Fibroblast of pulmonary artery (primary cell): Measurements from ENCODE around the gene SPDYC.
A peak's percentile ranks its signal among the peaks of the same experiment; 100 is the strongest.
"Not testable (repeated sequence)": the region's sequence is repeated elsewhere in the genome, so short reads cannot be mapped to it uniquely, and the experiment has no call there.

Experiments used
- DNase-seq: peaks from one replicate; pipeline ENCODE4 v3.0.0-alpha.2; 2010; ENCODE audit warnings: low read depth
- H3K4me3 ChIP-seq: replicated peaks from 2 replicates; pipeline ENCODE4 v1.5.1; 2011; ENCODE audit warnings: low read depth, mild to moderate bottlenecking, control low read depth, low read length, moderate library complexity
- TF ChIP-seq, protein P1 (sequence below): IDR thresholded peaks from 2 replicates; pipeline ENCODE4 v1.5.1; 2011; ENCODE audit warnings: mild to moderate bottlenecking, control low read depth, low read length, inconsistent platforms; ENCODE audit errors: missing control alignments

Gene SPDYC

DNA sequence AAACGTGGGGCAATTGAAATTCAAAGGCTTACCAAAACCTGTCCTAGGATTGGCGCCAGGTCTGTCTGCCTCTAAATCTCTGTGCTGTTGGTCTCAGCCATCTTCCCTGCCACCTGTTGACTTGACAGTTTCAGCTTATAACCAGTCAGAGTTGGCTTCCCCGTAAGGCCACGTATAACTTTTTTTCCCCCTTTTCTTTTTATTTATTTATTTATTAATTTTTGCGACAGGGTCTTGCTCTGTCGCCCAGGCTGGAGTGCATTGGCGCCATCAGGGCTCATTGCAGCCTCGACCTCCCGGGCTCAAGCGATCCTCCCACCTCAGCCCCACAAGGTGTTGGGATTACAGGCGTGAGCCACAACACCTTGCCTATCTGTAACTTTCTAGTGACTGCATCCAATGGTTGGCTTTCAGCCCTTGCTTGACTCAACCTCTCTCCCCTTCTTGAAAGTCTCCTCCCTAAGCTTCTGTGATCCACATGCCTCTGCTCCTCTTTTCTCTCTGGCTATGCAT, 34.3 kb upstream of the SPDYC start:
- DNase-seq, result no peak
- TF ChIP-seq, protein P1, sequence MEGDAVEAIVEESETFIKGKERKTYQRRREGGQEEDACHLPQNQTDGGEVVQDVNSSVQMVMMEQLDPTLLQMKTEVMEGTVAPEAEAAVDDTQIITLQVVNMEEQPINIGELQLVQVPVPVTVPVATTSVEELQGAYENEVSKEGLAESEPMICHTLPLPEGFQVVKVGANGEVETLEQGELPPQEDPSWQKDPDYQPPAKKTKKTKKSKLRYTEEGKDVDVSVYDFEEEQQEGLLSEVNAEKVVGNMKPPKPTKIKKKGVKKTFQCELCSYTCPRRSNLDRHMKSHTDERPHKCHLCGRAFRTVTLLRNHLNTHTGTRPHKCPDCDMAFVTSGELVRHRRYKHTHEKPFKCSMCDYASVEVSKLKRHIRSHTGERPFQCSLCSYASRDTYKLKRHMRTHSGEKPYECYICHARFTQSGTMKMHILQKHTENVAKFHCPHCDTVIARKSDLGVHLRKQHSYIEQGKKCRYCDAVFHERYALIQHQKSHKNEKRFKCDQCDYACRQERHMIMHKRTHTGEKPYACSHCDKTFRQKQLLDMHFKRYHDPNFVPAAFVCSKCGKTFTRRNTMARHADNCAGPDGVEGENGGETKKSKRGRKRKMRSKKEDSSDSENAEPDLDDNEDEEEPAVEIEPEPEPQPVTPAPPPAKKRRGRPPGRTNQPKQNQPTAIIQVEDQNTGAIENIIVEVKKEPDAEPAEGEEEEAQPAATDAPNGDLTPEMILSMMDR, result no peak
- peak overlapping the region; percentile 94 for H3K4me3 ChIP-seq

DNA sequence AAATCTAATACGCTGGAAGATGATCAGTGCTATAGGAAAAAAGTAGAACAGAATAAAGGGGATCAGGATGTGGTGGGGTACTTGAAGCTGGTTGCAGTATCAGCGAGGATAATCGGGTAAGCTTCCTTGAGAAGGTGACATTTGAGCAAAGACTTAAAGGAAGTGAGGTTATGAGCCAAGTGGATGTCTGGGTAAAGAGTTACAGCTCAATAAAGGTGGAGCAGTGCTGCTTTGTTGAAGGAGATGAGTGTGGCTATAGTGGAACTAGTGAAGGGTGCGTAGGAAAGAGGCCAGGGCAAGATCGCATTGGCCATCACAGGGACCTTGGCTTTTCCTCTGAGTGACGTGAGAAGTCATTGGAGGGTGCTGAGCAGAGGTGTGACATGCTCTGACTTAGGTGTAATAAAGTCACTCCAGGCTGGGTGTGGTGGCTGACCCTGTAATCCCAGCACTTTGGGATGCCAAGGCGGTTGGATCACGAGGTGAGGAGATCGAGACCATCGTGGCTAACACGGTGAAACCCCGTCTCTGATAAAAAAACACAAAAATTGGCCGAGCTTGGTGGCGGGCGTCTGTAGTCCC, 33.4 kb upstream of the SPDYC start:
- no peak overlapping the region for H3K4me3 ChIP-seq
- TF ChIP-seq, protein P1, result no peak
- no peak for DNase-seq

DNA sequence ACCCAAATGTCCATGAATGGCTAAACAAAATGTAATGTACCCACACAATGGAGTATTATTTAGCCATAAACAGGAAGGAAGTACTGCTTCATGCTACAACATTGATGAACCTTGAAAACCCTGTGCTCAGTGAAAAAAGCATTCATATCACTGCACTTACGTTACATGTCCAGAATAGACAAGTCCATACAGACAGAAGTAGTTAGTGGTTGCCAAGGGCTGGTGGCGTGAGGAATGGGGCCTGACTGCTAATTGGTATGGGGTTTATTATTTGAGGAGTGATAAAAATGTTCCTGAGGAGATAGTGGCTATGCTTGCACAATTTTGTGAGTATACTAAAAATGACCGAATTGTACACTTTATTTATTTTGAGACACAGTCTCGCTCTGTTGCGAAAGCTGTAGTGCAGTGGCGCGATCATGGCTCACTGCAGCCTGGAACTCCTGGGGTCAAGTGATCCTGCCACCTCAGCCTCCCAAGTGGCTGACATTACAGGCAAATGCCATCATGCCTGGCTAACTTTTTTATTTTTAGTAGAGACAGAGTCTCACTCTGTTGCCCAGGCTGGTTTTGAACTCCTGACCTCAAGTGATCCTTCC, 28.0 kb upstream of the SPDYC start:
- H3K4me3 ChIP-seq, result no peak overlapping the region
- no peak for DNase-seq

DNA sequence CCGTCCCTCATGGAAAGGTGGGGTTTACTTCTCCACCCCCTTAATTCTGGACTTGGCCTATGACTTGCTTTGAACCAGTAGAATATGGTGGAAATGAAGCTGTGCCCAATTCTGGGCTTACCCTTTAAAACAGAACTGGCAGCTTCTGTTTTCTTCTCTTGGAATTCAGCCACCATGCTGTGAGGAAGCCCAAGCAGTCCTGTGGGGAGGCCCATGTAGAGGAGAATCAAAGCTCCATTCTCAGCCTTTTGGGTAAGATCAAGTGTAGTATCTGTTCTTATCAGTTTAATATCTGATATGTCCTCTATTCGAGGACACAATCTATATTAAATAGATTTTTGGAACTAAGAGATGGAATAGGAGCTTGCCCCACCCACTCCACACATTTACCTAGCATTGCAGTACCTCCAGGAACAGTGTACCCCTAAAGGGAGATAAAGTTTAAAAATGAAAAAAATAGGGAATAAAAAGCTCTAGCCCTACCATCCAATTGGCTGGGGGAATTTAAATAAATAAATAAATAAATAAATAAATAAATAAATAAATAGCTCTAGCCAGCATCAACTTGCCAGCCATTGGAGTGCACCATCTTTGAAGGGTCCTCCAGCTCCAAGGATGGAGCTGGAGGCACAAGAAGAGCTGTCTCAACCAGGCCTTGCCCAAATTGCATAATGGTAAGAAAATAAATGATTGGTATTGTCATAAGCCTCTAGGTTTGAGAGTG, 22.5 kb upstream of the SPDYC start:
- TF ChIP-seq, protein P1, result no peak
- no peak for DNase-seq
- H3K4me3 ChIP-seq, result no peak overlapping the region

More for the DNA sequence above, 28.0 kb upstream of the SPDYC start:
- TF ChIP-seq, protein P1, result no peak

DNA sequence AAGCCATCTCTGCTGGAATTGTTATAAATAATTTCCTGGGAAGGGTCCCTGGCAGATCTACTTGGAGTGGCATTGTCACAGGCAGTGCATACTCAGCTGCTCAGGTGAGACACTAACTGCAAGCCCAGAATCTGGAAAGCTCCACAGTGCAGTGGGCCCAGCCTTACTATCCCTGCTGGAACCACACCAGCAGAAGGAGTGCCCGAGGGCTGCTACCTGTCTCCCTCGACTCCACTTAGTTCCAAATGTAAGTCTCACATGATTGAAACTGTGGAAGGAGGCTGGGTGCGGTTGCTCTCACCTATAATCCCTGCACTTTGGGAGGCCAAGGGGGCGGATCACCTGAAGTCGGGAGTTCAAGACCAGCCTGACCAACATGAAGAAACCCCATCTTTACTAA, 21.4 kb upstream of the SPDYC start:
- H3K4me3 ChIP-seq, result no peak overlapping the region
- TF ChIP-seq, protein P1, result no peak
- DNase-seq, result no peak

DNA sequence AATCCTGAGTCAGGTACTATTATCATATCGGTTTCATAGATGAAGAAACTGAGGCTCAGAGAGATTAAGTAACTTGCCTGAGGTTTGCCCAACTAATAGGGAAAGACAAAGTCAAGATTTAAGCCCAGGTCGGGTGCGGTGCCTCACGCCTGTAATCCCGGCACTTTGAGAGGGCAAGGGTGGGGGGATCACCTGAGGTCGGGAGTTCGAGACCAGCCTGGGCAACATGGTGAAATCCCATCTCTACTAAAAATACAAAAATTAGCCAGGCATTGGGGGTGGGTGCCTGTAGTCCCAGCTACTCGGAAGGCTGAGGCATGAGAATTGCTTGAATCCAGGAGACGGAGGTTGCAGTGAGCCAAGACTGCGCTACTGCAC, 19.9 kb upstream of the SPDYC start:
- H3K4me3 ChIP-seq, result not testable (repeated sequence)

DNA sequence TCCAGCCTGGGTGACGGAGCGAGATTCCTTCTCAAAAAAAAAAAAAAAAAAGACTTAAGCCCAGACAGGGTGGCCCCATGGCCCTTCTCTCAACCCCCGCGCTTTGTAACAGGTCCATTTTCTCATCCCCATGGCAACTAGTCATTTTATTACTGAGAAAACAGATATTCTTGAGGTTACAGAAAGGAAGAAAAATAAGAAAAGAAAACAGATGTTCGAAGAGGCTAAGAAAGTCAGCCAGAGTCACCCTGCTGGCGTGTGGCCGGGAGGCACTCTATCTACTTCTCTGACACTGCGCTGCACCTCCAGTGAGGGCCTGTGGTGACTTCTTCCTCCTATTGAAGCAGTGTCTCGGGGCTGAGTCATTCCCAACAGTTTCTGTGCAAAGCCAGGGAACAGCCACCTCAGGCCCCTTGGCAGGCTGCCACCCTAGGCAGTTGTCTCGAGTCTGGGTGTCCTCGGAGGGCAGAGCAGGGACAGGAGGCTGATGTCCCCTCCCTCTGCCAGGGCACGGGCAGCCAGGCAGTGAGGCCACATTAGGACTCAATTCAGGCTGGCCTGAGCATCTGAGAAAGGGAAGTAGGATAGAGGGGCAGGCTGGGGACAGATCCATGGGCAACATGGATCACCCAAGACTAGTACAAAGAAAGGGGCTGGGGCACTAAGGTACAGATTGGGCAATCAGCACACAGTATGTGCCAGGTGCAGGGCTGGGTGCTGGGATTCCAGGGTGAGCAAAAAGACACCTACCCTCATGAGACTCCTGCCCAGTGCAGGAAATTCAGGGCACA, 19.3 kb upstream of the SPDYC start:
- TF ChIP-seq, protein P1, result no peak
- no peak overlapping the region for H3K4me3 ChIP-seq
- DNase-seq, result peak; percentile 71

More for the DNA sequence above, 19.9 kb upstream of the SPDYC start:
- not testable (repeated sequence) for DNase-seq
